GM23338 (cell line): Measurements from ENCODE around the gene EEF2K.

Experiments
- CTCF ChIP-seq, 2 experiments: fragments of 200-600 bp in 1 of 2; sonication (generic) in 1 of 2; conservative IDR thresholded peaks; 2 replicates each; pipeline versions ENCODE4 v1.5.1 to v1.6.1; 2016 to 2017; ENCODE audit warnings: antibody characterized with exemption in 2 of 2, low read depth in 2 of 2, mild to moderate bottlenecking in 2 of 2, moderate library complexity in 1 of 2
- POLR2AphosphoS5 ChIP-seq: IDR thresholded peaks from 2 replicates; pipeline ENCODE4 v1.6.1; 2016; ENCODE audit warnings: antibody characterized with exemption, low read depth
- TF ChIP-seq, protein P1 (sequence below): IDR thresholded peaks from one replicate; pipeline ENCODE4 v1.6.1; 2018; ENCODE audit warnings: antibody characterized with exemption; ENCODE audit not compliant: unreplicated experiment

- TF ChIP-seq CTCF (conservative IDR thresholded peaks at IDR 0.05; ENCODE audit: low read depth in 2 of 2) (peak in 1 of 2 experiments; percentile 23; a peak in 1 of 4 replicates), POLR2AphosphoS5 (no peak)
- TF ChIP-seq, protein P1, sequence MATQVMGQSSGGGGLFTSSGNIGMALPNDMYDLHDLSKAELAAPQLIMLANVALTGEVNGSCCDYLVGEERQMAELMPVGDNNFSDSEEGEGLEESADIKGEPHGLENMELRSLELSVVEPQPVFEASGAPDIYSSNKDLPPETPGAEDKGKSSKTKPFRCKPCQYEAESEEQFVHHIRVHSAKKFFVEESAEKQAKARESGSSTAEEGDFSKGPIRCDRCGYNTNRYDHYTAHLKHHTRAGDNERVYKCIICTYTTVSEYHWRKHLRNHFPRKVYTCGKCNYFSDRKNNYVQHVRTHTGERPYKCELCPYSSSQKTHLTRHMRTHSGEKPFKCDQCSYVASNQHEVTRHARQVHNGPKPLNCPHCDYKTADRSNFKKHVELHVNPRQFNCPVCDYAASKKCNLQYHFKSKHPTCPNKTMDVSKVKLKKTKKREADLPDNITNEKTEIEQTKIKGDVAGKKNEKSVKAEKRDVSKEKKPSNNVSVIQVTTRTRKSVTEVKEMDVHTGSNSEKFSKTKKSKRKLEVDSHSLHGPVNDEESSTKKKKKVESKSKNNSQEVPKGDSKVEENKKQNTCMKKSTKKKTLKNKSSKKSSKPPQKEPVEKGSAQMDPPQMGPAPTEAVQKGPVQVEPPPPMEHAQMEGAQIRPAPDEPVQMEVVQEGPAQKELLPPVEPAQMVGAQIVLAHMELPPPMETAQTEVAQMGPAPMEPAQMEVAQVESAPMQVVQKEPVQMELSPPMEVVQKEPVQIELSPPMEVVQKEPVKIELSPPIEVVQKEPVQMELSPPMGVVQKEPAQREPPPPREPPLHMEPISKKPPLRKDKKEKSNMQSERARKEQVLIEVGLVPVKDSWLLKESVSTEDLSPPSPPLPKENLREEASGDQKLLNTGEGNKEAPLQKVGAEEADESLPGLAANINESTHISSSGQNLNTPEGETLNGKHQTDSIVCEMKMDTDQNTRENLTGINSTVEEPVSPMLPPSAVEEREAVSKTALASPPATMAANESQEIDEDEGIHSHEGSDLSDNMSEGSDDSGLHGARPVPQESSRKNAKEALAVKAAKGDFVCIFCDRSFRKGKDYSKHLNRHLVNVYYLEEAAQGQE, result no peak
Observed at GRCh38 chr16:22184615-22184968, 21.5 kb upstream of the EEF2K start.
